ENCODE measurements around the gene ZNF205. TPM values are rescaled to one million over a fixed set of nuclear protein-coding genes. Genes with fewer than 3 reads are reported as not detected.
A peak's percentile ranks its signal among the peaks of the same experiment; 100 is the strongest.

Gene ZNF205
- total RNA-seq (2016; rRNA removed; fragmentation: Illumina TruSeq; extraction: Trizol) (6.7 and 10.2 TPM in 2 replicates), polyA plus RNA-seq (2011; rRNA removed) (5.8 and 6.5 TPM in 2 replicates), polyA minus RNA-seq (2011; rRNA and poly(A)+ RNA removed; ENCODE audit: low replicate concordance) (4.4 and 7.4 TPM in 2 replicates), Bru-seq, nascent RNA (percentile 50 among the genes with signal in this experiment), BruChase-seq, experiment 1, labeled RNA remaining after a 6-hour chase (percentile 60 among the genes with signal in this experiment), BruChase-seq, experiment 2, labeled RNA remaining after a 2-hour chase (percentile 54 among the genes with signal in this experiment)
- 5.8 and 5.9 TPM in 2 replicates for total RNA-seq (2016; cell fraction: cytosol; rRNA removed; fragmentation: Illumina TruSeq; extraction: Trizol; ENCODE audit: low read depth)
- total RNA-seq (2016; cell fraction: insoluble cytoplasmic fraction; rRNA removed; fragmentation: Illumina TruSeq; extraction: Trizol), result 6.7 and 10.6 TPM in 2 replicates
- total RNA-seq (2016; cell fraction: membrane; rRNA removed; fragmentation: Illumina TruSeq; extraction: Trizol), result 12.3 and 12.5 TPM in 2 replicates
- 5.2 and 5.8 TPM in 2 replicates for total RNA-seq (2016; cell fraction: nucleus; rRNA removed; fragmentation: Illumina TruSeq; extraction: Trizol)
- polyA plus RNA-seq (2011; cell fraction: cytosol; rRNA removed), result 5.0 and 9.9 TPM in 2 replicates
- polyA plus RNA-seq (2011; cell fraction: nucleus; rRNA removed), result 22.3 and 26.1 TPM in 2 replicates
- 4.5 and 5.5 TPM in 2 replicates for polyA plus RNA-seq (2012)
- 6.1 and 6.3 TPM in 2 replicates for polyA plus RNA-seq (2016; cell fraction: cytosol; fragmentation: Illumina TruSeq; extraction: Trizol; ENCODE audit: low read depth)
- polyA plus RNA-seq (2016; cell fraction: insoluble cytoplasmic fraction; fragmentation: Illumina TruSeq; extraction: Trizol; ENCODE audit: low read depth), result 7.6 and 8.3 TPM in 2 replicates
- polyA plus RNA-seq (2016; cell fraction: membrane; fragmentation: Illumina TruSeq; extraction: Trizol; ENCODE audit: low read depth), result 8.5 and 10.4 TPM in 2 replicates
- polyA plus RNA-seq (2016; cell fraction: nucleus; fragmentation: Illumina TruSeq; extraction: Trizol; ENCODE audit: insufficient read depth, low read depth), result 13.2 and 13.4 TPM in 2 replicates
- polyA minus RNA-seq (2011; cell fraction: cytosol; rRNA and poly(A)+ RNA removed), result 2.8 and 3.6 TPM in 2 replicates
- polyA minus RNA-seq (2011; cell fraction: nucleus; rRNA and poly(A)+ RNA removed), result 1.4 and 2.7 TPM in 2 replicates
- long read RNA-seq, experiment 1, partial matches to known transcripts, result 2 of 3 reads
- long read RNA-seq, experiment 1, other reads (novel, unspliced or antisense), result 1 of 3 reads
- long read RNA-seq, experiment 2, transcript ZNF205-201 (7 exons, 1,947 nt), result major isoform, 8 of 34 reads
- long read RNA-seq, experiment 2, partial matches to known transcripts, result 18 of 34 reads
- long read RNA-seq, experiment 2, other reads (novel, unspliced or antisense), result 4 of 34 reads

DNA sequence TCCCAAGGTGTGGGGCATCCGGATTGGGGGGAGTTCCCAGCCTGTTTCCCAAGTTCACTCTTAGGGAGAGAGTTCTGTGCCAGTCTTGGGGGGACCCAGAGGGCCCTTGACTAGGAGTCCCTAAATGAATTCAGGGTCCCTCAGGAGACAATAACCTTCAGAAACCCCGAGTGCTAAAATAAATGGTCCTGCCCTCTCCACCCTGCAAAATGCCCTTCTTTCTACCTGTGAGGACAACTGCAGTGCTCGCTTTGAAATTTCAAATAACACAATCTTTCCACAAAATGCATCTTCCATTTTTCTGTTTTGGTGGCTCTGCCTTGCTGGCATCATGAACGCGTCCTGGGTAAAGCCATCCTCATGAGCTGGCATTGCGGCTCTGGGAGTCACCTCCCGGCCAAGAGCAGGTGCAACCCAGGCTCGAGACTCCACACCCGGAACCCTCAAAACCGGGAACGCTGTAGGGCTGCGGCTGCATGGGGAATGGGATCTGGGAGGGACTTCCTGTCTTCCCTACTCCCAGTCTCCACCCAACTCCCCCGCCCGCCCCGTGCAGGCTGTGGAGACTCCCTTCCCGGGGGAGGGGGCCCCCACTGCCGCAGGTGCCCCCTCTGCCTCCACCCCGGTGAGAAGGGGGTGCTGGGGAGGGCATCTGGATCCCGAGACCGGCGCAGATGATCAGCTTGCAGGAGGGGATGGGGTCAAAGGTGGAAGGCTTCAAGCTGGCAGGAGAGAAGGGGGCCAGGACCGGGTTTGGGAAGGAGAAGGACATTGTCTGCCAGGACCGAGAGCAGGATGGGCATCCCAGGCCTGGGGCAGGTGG lies at the start of gene ZNF205:
Gene ZNF205, plus strand, starts transcription at position 529 of the 823 bp plus-strand sequence. CDS start 845 bp downstream, outside the sequence.
- H2AFZ ChIP-seq (ENCODE audit: low read length), result peak within 1 kb of the TSS; percentile 63
- DNase-seq (ENCODE audit: low spot score) (peak; percentile 70), ATAC-seq (peak; percentile 97), FAIRE-seq (peak; percentile 44)
- peak within 1 kb of the TSS; percentile 88 for H3K4me2 ChIP-seq (ENCODE audit: low read depth, low read length)
- no peaks in the 10 kb centered on the region for H3K27me3 ChIP-seq (ENCODE audit: control insufficient read depth in 1 of 2, insufficient read depth in 2 of 2, low read length in 2 of 2)
- intact Hi-C loops (cut with micrococcal nuclease; ENCODE audit: unreplicated experiment), result no loop called here
- H3K36me3 ChIP-seq (replicated peaks in 1 of 2; ENCODE audit: control insufficient read depth in 1 of 2, insufficient read depth in 2 of 2, low read length in 2 of 2), result peaks cover 4 to 5% of the 10 kb centered on the region in 2 experiments; a peak in 3 of 5 replicates
- H3K27ac ChIP-seq (ENCODE audit: extremely low read length, insufficient read depth, low read length), result peak within 1 kb of the TSS; percentile 30
- H3K4me3 ChIP-seq (replicated peaks in 1 of 3; ENCODE audit: insufficient read depth in 1 of 3, low read depth in 2 of 3, low read length in 3 of 3), result peak within 1 kb of the TSS; percentile 77 to 98 (median 81)
- peaks cover 11% of the 10 kb centered on the region for H3K79me2 ChIP-seq (ENCODE audit: insufficient read depth, low read length)
- H3K9me3 ChIP-seq (ENCODE audit: low read length), result no peaks in the 10 kb centered on the region
- peak within 1 kb of the TSS; percentile 82 for H3K9ac ChIP-seq (ENCODE audit: insufficient read depth, low read depth, low read length)
- BruUV-seq (replicated peaks), result no TSS peak
- ChIA-PET CTCF (ENCODE audit: low intra/inter-chr PET ratio, low total read pairs) (no interaction called here), POLR2A (interaction anchor here (1.0 to 2.1 kb wide), 4 partner anchors 22 to 53 kb away, joined by 4 to 10 read pairs (median 6); partner anchors contain the start of genes IL32 and ZNF213)
- WGBS (ENCODE audit: low lambda C conversion rate), result 2% methylated on average over 21 of the region's 23 CpGs
- H4K20me1 ChIP-seq (ENCODE audit: insufficient read depth, low read length), result no peaks in the 10 kb centered on the region
- peaks cover 28% of the 10 kb centered on the region for H3K4me1 ChIP-seq (ENCODE audit: insufficient read depth, low read length)
- in situ Hi-C loops (cut with HindIII; ENCODE audit: extremely low pct_ligation_motif_present, low pct_unique_long_range_greater_than_20kb), result no loop called here
- TF ChIP-seq E2F5 (CRISPR knock-in tag; conservative IDR thresholded peaks at IDR 0.05) (no peak), EHMT2 (IDR thresholded peaks at IDR 0.05; ENCODE audit: borderline replicate concordance, low read depth, low read length) (no peak), JDP2 (CRISPR knock-in tag; IDR thresholded peaks at IDR 0.05; ENCODE audit: borderline replicate concordance) (no peak), ZNF619 (CRISPR knock-in tag; IDR thresholded peaks at IDR 0.05) (peak; percentile 72; the same call in 1 of the 2 replicates), ZNF781 (CRISPR knock-in tag; IDR thresholded peaks at IDR 0.05; ENCODE audit: borderline replicate concordance, not compliant biosample characterization) (peak; percentile 67), ZBTB42 (CRISPR knock-in tag; IDR thresholded peaks at IDR 0.05) (0 out of 2 replicates have a peak, but pooled peaks have one; percentile 38), NCOR1 (IDR thresholded peaks at IDR 0.05; ENCODE audit: borderline replicate concordance, low read length) (no peak; the same call in 1 of the 2 replicates), RFX3 (CRISPR knock-in tag; IDR thresholded peaks at IDR 0.05) (0 out of 2 replicates have a peak, but pooled peaks have one; percentile 29), ZNF343 (CRISPR knock-in tag; IDR thresholded peaks at IDR 0.05) (peak; percentile 91; the same call in 1 of the 2 replicates), SSRP1 (CRISPR knock-in tag; IDR thresholded peaks at IDR 0.05) (no peak)
- TF ChIP-seq, protein P1, sequence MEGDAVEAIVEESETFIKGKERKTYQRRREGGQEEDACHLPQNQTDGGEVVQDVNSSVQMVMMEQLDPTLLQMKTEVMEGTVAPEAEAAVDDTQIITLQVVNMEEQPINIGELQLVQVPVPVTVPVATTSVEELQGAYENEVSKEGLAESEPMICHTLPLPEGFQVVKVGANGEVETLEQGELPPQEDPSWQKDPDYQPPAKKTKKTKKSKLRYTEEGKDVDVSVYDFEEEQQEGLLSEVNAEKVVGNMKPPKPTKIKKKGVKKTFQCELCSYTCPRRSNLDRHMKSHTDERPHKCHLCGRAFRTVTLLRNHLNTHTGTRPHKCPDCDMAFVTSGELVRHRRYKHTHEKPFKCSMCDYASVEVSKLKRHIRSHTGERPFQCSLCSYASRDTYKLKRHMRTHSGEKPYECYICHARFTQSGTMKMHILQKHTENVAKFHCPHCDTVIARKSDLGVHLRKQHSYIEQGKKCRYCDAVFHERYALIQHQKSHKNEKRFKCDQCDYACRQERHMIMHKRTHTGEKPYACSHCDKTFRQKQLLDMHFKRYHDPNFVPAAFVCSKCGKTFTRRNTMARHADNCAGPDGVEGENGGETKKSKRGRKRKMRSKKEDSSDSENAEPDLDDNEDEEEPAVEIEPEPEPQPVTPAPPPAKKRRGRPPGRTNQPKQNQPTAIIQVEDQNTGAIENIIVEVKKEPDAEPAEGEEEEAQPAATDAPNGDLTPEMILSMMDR (CRISPR knock-in tag; IDR thresholded peaks at IDR 0.05), result peak; percentile 47
- TF ChIP-seq, protein P2, sequence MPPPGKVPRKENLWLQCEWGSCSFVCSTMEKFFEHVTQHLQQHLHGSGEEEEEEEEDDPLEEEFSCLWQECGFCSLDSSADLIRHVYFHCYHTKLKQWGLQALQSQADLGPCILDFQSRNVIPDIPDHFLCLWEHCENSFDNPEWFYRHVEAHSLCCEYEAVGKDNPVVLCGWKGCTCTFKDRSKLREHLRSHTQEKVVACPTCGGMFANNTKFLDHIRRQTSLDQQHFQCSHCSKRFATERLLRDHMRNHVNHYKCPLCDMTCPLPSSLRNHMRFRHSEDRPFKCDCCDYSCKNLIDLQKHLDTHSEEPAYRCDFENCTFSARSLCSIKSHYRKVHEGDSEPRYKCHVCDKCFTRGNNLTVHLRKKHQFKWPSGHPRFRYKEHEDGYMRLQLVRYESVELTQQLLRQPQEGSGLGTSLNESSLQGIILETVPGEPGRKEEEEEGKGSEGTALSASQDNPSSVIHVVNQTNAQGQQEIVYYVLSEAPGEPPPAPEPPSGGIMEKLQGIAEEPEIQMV (CRISPR knock-in tag; IDR thresholded peaks at IDR 0.05; ENCODE audit: low read depth), result peak; percentile 76; the same call in 1 of the 2 replicates

Measured in HepG2 (cell line).